Tibial nerve (tissue), 4 donors: ENCODE data around the gene SMIM32. TPM values are rescaled to one million over a fixed set of nuclear protein-coding genes. Genes with fewer than 3 reads are reported as not detected.

ENCODE experiments used
- DNase-seq, 2 donors: peaks; one replicate each; pipeline ENCODE4 v3.0.0-alpha.2; 2019; ENCODE audit warnings: low spot score in 2 of 2
- H3K27ac ChIP-seq, 4 donors: fragments of 200-600 bp; sonication (generic) in 3 of 4; one replicate each; pipeline ENCODE4 v1.5.1; 2017 to 2019; ENCODE audit warnings: mild to moderate bottlenecking in 1 of 4
- H3K27me3 ChIP-seq, 2 donors: fragments of 200-600 bp; sonication (generic) in 1 of 2; one replicate each; pipeline versions ENCODE4 v1.5.1 to v1.6.0; 2017 to 2019
- H3K36me3 ChIP-seq, 3 donors: fragments of 200-600 bp; sonication (generic); one replicate each; pipeline ENCODE4 v1.5.1; 2018 to 2019
- H3K4me1 ChIP-seq, 4 donors: fragments of 200-600 bp; sonication (generic) in 3 of 4; one replicate each; pipeline ENCODE4 v1.5.1; 2017 to 2019
- H3K4me3 ChIP-seq, 4 donors: fragments of 200-600 bp; sonication (generic) in 3 of 4; one replicate each; pipeline ENCODE4 v1.5.1; 2017 to 2019; ENCODE audit warnings: mild to moderate bottlenecking in 1 of 4, moderate library complexity in 1 of 4
- H3K9me3 ChIP-seq, 4 donors: fragments of 200-600 bp; sonication (generic) in 3 of 4; one replicate each; pipeline ENCODE4 v1.5.1; 2017 to 2019
- CTCF ChIP-seq, 5 experiments: fragments of 200-600 bp in 3 of 5; fragments of 450-650 bp in 2 of 5; sonication (generic) in 3 of 5; IDR thresholded peaks; one replicate each; pipeline ENCODE4 v1.5.1; 2016 to 2019; ENCODE audit warnings: antibody characterized with exemption in 5 of 5, mild to moderate bottlenecking in 3 of 5, moderate library complexity in 2 of 5
- EP300 ChIP-seq, 2 donors: sonication (generic); formaldehyde crosslinking; IDR thresholded peaks; one replicate each; pipeline ENCODE4 v1.6.1; 2017; ENCODE audit warnings: antibody characterized with exemption in 2 of 2, mild to moderate bottlenecking in 1 of 2
- POLR2A ChIP-seq, 2 donors: fragments of 450-650 bp; IDR thresholded peaks; one replicate each; pipeline ENCODE4 v1.6.1; 2017; ENCODE audit warnings: antibody characterized with exemption in 2 of 2, mild to moderate bottlenecking in 2 of 2, moderate library complexity in 2 of 2
- WGBS, 2 donors: methylation state at CpG; one replicate each; pipeline ENCODE4 v1.1.5; 2018; 5-methylcytosine and 5-hydroxymethylcytosine counted together
- total RNA-seq, 4 donors: library from RNA; depleted of rRNA; stranded (reverse); fragments of >200 nt; gene quantifications; one replicate each; pipeline ENCODE4 v1.1.0, GENCODE V29; 2016

Gene SMIM32
- total RNA-seq, 4 donors from 2014 or later = not detected

GRCh38 chr5:136193322-136193935 is 467 bp upstream of the SMIM32 start:
- Histone ChIP-seq H3K4me3 (peak overlapping the region in 2 of 4 donors; percentile 33 to 40), H3K9me3 (no peaks in the 10 kb centered on the region), H3K27me3 (peaks cover 0 to 50% of the 10 kb centered on the region in 2 donors), H3K36me3 (peaks cover 0 to 13% (median 0%) of the 10 kb centered on the region in 3 donors), H3K4me1 (peaks cover 0 to 36% (median 16%) of the 10 kb centered on the region in 4 donors), H3K27ac (no peak overlapping the region)
- 40 to 69% methylated on average over 8 to 18 of the region's 18 CpGs for WGBS, 2 donors
- TF ChIP-seq CTCF (IDR thresholded peaks at IDR 0.05) (no peak), EP300 (IDR thresholded peaks at IDR 0.05) (no peak), POLR2A (IDR thresholded peaks at IDR 0.05) (no peak)
- no peak for DNase-seq

- 3% methylated on average over 33 to 43 of the region's 56 CpGs for WGBS, 2 donors
- Histone ChIP-seq H3K4me3 (peak overlapping the region; percentile 7 to 40 (median 28)), H3K4me1 (peaks cover 0 to 36% (median 16%) of the 10 kb centered on the region in 4 donors), H3K36me3 (peaks cover 0 to 27% (median 0%) of the 10 kb centered on the region in 3 donors), H3K27ac (no peak overlapping the region), H3K9me3 (no peaks in the 10 kb centered on the region), H3K27me3 (peaks cover 0 to 50% of the 10 kb centered on the region in 2 donors)
- no peak for TF ChIP-seq CTCF (IDR thresholded peaks at IDR 0.05)
- TF ChIP-seq POLR2A (IDR thresholded peaks at IDR 0.05) = no peak
- TF ChIP-seq EP300 (IDR thresholded peaks at IDR 0.05) = no peak
- no peak for DNase-seq
These were observed 892 bp downstream of the SMIM32 start for GRCh38 chr5:136192015-136192525.

DNA sequence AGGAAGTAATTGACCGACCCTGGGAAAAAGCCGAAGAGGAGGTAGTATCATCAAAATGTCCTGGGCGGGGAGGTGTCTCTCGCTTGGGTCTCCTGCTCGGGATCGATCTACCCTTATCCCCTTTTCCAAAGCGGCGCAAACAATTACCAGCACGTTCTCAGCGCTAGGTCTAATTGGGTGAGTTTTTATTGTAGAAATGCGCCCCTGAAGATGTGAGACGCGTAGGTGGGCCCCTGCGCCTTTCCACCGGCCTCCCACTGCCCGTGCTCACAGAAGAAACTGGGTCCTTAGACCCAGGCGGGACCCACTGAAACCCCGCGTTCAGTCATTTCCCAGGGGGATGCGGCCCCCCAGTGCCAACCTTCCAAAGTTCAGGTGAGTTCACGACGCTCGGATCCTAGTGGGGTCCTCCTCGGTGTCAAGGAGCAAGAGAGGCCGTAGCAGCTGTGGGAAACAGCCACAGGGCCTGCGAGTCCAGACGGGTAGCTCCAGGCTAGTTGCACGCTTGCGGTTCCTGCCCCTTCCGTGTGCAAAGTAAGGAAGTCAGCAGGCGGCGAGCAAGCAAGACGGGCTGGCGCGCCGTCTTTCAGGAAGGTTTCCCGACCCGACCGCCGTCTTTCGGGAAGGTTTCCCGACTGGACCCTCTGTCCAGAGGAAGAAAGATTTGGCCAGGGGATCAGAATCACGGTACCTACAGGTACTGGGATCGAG is 1.5 kb downstream of the SMIM32 start:
- peak overlapping the region in 3 of 4 donors; percentile 22 to 40 (median 33) for H3K4me3 ChIP-seq
- no peak overlapping the region for H3K27ac ChIP-seq
- peaks cover 0 to 33% (median 0%) of the 10 kb centered on the region in 3 donors for H3K36me3 ChIP-seq
- no peak for TF ChIP-seq EP300 (IDR thresholded peaks at IDR 0.05)
- no peak for TF ChIP-seq POLR2A (IDR thresholded peaks at IDR 0.05)
- no peaks in the 10 kb centered on the region for H3K9me3 ChIP-seq
- H3K27me3 ChIP-seq = peaks cover 0 to 50% of the 10 kb centered on the region in 2 donors
- DNase-seq = no peak
- WGBS, 2 donors = 16 to 25% methylated on average over 43 to 44 of the region's 44 CpGs
- H3K4me1 ChIP-seq = peaks cover 0 to 36% (median 16%) of the 10 kb centered on the region in 4 donors

- H3K9me3 ChIP-seq = no peaks in the 10 kb centered on the region
- H3K4me3 ChIP-seq = no peak overlapping the region
- no peak for DNase-seq
- H3K36me3 ChIP-seq = peaks cover 0 to 38% (median 0%) of the 10 kb centered on the region in 3 donors
- peaks cover 0 to 31% (median 16%) of the 10 kb centered on the region in 4 donors for H3K4me1 ChIP-seq
- peaks cover 0 to 50% of the 10 kb centered on the region in 2 donors for H3K27me3 ChIP-seq
- no peak overlapping the region for H3K27ac ChIP-seq
- 0 to 11% methylated on average over 1 of the region's 1 CpG for WGBS, 2 donors
- TF ChIP-seq EP300 (IDR thresholded peaks at IDR 0.05) = no peak
- TF ChIP-seq POLR2A (IDR thresholded peaks at IDR 0.05) = no peak
- no peak for TF ChIP-seq CTCF (IDR thresholded peaks at IDR 0.05)
These were observed 2.1 kb downstream of the SMIM32 start for GRCh38 chr5:136190904-136191303.

- 30 to 53% methylated on average over 5 of the region's 5 CpGs for WGBS, 2 donors
- TF ChIP-seq EP300 (IDR thresholded peaks at IDR 0.05) (no peak), POLR2A (IDR thresholded peaks at IDR 0.05) (no peak), CTCF (IDR thresholded peaks at IDR 0.05) (no peak)
- Histone ChIP-seq H3K9me3 (no peaks in the 10 kb centered on the region), H3K27ac (no peak overlapping the region), H3K27me3 (peaks cover 0 to 45% of the 10 kb centered on the region in 2 donors), H3K36me3 (peaks cover 0 to 41% (median 0%) of the 10 kb centered on the region in 3 donors), H3K4me3 (no peak overlapping the region), H3K4me1 (peaks cover 0 to 28% (median 16%) of the 10 kb centered on the region in 4 donors)
- no peak for DNase-seq
These were observed 2.8 kb downstream of the SMIM32 start for GRCh38 chr5:136190091-136190720.
